Omental fat pad (tissue), 4 donors: ENCODE data around the gene INTS3. TPM values are rescaled to one million over a fixed set of nuclear protein-coding genes. Genes with fewer than 3 reads are reported as not detected.
A peak's percentile ranks its signal among the peaks of the same experiment; 100 is the strongest.

Experiments used
- ATAC-seq: fragments of 150-250 bp; one replicate; pipeline ENCODE4 v1.9.1; 2016; ENCODE audit warnings: mild to moderate bottlenecking, moderate library complexity; ENCODE audit not compliant: low FRiP score
- DNase-seq: peaks from one replicate; pipeline ENCODE4 v3.0.0-alpha.2; 2019; ENCODE audit warnings: low spot score
- CTCF ChIP-seq, 3 donors: fragments of 450-650 bp; IDR thresholded peaks; one replicate each; pipeline ENCODE4 v1.5.1; 2016 to 2017; ENCODE audit warnings: antibody characterized with exemption in 3 of 3, mild to moderate bottlenecking in 3 of 3, moderate library complexity in 2 of 3
- total RNA-seq, 4 donors: library from RNA; depleted of rRNA; stranded (reverse); fragments of >200 nt; gene quantifications; one replicate each; pipeline ENCODE4 v1.1.0, GENCODE V29; 2016

The INTS3 gene
- total RNA-seq, 4 donors from 2014 or later, result 28.6 to 65.3 (median 34.8) TPM

GRCh38 chr1:153748903-153749302 is 21.1 kb downstream of the INTS3 start:
- ATAC-seq, result no peak

GRCh38 chr1:153749408-153750005 is 21.7 kb downstream of the INTS3 start:
- peak in 2 of 3 donors; percentile 52 to 54 for TF ChIP-seq CTCF (IDR thresholded peaks at IDR 0.05)
- ATAC-seq (peak; percentile 86), DNase-seq (peak; percentile 65)

More at GRCh38 chr1:153748903-153749302, 21.1 kb downstream of the INTS3 start:
- no peak for DNase-seq
- no peak for TF ChIP-seq CTCF (IDR thresholded peaks at IDR 0.05)

GRCh38 chr1:153750026-153750995 is 22.5 kb downstream of the INTS3 start:
- no peak for DNase-seq
- TF ChIP-seq CTCF (IDR thresholded peaks at IDR 0.05), result no peak
- ATAC-seq, result peak; percentile 45

DNA sequence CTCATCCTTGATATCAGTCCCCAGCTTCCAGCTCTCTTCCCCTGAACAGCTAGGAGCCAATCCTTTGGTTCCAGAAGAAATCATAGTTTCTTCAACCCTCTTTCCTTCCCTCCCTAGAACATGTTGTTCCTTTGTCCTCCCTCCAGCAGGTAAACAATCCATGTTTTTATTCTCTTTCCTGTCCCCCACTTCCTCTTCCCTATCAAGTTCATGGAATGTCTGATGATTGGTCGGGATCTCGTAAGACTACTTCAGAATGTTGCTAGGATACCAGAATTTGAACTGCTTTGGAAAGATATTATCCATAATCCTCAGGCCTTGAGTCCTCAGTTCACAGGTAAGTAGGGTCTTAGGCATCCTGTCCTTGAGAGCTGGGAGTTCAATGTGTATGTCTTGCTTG is 24.2 kb downstream of the INTS3 start:
- DNase-seq (no peak), ATAC-seq (no peak)
- no peak for TF ChIP-seq CTCF (IDR thresholded peaks at IDR 0.05)

GRCh38 chr1:153752571-153753195 is 24.8 kb downstream of the INTS3 start:
- TF ChIP-seq CTCF (IDR thresholded peaks at IDR 0.05), result no peak
- DNase-seq (peak; percentile 76), ATAC-seq (peak; percentile 88)

DNA sequence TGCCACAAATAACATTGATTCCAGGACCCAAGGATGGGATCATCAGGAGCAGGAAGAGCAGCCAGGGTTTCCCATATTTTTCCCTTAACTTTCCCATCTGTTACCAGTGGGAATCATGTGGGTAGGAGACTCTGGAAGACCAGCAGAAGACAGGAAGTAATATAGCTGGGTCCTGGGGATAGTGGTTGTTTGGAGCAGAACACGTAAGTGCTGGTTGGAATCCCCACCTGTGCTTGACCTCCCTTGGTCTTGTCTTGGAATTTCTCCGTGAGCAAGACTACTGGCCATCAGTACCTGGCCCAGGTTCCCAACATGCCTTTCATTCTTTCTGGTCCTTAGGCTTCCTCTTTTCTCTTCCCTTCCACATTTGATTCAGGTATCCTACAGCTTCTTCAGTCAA is 26.4 kb downstream of the INTS3 start:
- ATAC-seq (no peak), DNase-seq (no peak)
- TF ChIP-seq CTCF (IDR thresholded peaks at IDR 0.05), result no peak
